ENCODE data around the gene PNLDC1. TPM values are rescaled to one million over a fixed set of nuclear protein-coding genes. Genes with fewer than 3 reads are reported as not detected.
"Not testable (repeated sequence)": the region's sequence is repeated elsewhere in the genome, so short reads cannot be mapped to it uniquely, and the experiment has no call there.

PNLDC1 gene
- polyA plus RNA-seq, 6 donors from 2014 or later = not detected

- Mint-ChIP-seq H3K27me3 (peaks cover 0 to 20% (median 0%) of the 10 kb centered on the region in 3 donors), H3K4me3 (peak overlapping the region in 1 of 8 donors; percentile 3), H3K9me3 (no peaks in the 10 kb centered on the region), H3K4me1 (peaks cover 10 to 20% (median 15%) of the 10 kb centered on the region in 3 donors), H3K36me3 (no peaks in the 10 kb centered on the region), H3K27ac (peak overlapping the region in 1 of 6 donors; percentile 43)
- no peak for ATAC-seq (ENCODE audit: low read depth in 2 of 2)
- DNase-seq = no peak
Measured at GRCh38 chr6:159830501-159831372, 30.7 kb downstream of the PNLDC1 start.

- H3K27me3 Mint-ChIP-seq = peaks cover 0 to 22% (median 2%) of the 10 kb centered on the region in 3 donors
- H3K4me1 Mint-ChIP-seq = peaks cover 10 to 20% (median 15%) of the 10 kb centered on the region in 3 donors
- H3K9me3 Mint-ChIP-seq = no peaks in the 10 kb centered on the region
- ATAC-seq (ENCODE audit: low read depth in 2 of 2) (no peak), DNase-seq (no peak)
- peak overlapping the region in 1 of 8 donors; percentile 53 for H3K4me3 Mint-ChIP-seq
- no peak overlapping the region for H3K27ac Mint-ChIP-seq
- no peaks in the 10 kb centered on the region for H3K36me3 Mint-ChIP-seq
Measured at GRCh38 chr6:159831373-159831679, 31.2 kb downstream of the PNLDC1 start.

- DNase-seq = no peak
- Mint-ChIP-seq H3K36me3 (no peaks in the 10 kb centered on the region), H3K4me3 (no peak overlapping the region), H3K9me3 (no peaks in the 10 kb centered on the region), H3K27me3 (peaks cover 5 to 34% (median 13%) of the 10 kb centered on the region in 3 donors), H3K4me1 (peaks cover 10 to 20% (median 15%) of the 10 kb centered on the region in 3 donors), H3K27ac (no peak overlapping the region)
- no peak for ATAC-seq (ENCODE audit: low read depth in 2 of 2)
Measured at GRCh38 chr6:159832946-159833345, 32.9 kb downstream of the PNLDC1 start.

DNA sequence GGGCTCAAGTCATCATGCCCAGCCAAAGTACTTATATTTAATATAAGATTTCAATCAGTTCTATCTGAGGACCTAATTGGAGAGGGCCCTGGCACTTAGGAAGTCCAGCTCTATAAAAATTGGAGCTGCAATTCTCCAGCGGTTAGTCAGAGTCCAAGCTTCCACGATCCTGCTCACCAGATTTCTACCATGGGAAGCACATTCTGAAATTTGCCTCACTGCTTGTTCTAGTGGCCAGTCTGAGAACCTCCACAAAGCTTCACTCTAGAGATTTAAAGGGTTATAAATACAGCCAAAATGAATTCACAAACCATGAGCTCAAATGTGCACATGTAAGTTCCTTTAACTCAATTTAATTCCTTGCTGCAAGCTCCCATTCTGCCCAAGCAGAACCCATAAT lies 33.5 kb downstream of the PNLDC1 start:
- peaks cover 5 to 38% (median 13%) of the 10 kb centered on the region in 3 donors for H3K27me3 Mint-ChIP-seq
- DNase-seq (no peak), ATAC-seq (ENCODE audit: low read depth in 2 of 2) (no peak)
- peaks cover 10 to 20% (median 15%) of the 10 kb centered on the region in 3 donors for H3K4me1 Mint-ChIP-seq
- H3K9me3 Mint-ChIP-seq = no peaks in the 10 kb centered on the region
- H3K27ac Mint-ChIP-seq = peak overlapping the region in 1 of 6 donors; percentile 13
- no peaks in the 10 kb centered on the region for H3K36me3 Mint-ChIP-seq
- H3K4me3 Mint-ChIP-seq = no peak overlapping the region

GRCh38 chr6:159833997-159834603 lies 34.0 kb downstream of the PNLDC1 start:
- no peak overlapping the region for H3K4me3 Mint-ChIP-seq
- H3K36me3 Mint-ChIP-seq = no peaks in the 10 kb centered on the region
- H3K27ac Mint-ChIP-seq = peak overlapping the region in 1 of 6 donors; percentile 13
- DNase-seq (no peak), ATAC-seq (ENCODE audit: low read depth in 2 of 2) (no peak)
- no peaks in the 10 kb centered on the region for H3K9me3 Mint-ChIP-seq
- peaks cover 5 to 40% (median 13%) of the 10 kb centered on the region in 3 donors for H3K27me3 Mint-ChIP-seq
- H3K4me1 Mint-ChIP-seq = peaks cover 10 to 15% (median 15%) of the 10 kb centered on the region in 3 donors

- DNase-seq (no peak), ATAC-seq (ENCODE audit: low read depth in 2 of 2) (no peak)
- Mint-ChIP-seq H3K36me3 (no peaks in the 10 kb centered on the region), H3K4me1 (no peaks in the 10 kb centered on the region), H3K9me3 (no peaks in the 10 kb centered on the region), H3K4me3 (no peak overlapping the region), H3K27me3 (peaks cover 14 to 34% (median 20%) of the 10 kb centered on the region in 3 donors), H3K27ac (peak overlapping the region in 1 of 6 donors; percentile 68)
Measured at GRCh38 chr6:159836718-159837490, 36.8 kb downstream of the PNLDC1 start.

DNA sequence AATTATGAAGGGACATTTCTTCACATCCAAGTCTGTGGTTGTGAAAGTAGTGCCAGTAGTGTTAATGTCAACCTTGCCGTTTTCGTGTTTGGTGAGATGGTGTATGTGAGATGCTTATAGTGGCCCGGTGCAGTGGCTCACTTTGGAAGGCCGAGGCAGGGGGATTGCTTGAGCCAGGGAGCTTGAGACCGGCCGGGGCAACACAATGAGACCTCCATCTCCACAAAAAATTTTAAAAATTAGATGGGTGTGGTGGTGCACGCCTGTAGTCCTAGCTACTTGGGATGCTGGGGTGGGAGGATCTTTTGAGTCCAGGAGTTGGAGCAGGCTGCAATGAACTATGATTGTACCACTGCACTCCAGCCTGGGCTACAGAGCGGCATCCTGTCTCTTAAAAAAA lies 37.4 kb downstream of the PNLDC1 start:
- Mint-ChIP-seq H3K9me3 (no peaks in the 10 kb centered on the region), H3K27me3 (peaks cover 14 to 34% (median 20%) of the 10 kb centered on the region in 3 donors), H3K4me3 (no peak overlapping the region), H3K4me1 (no peaks in the 10 kb centered on the region), H3K27ac (peak overlapping the region in 1 of 6 donors; percentile 68), H3K36me3 (no peaks in the 10 kb centered on the region)
- no peak for ATAC-seq (ENCODE audit: low read depth in 2 of 2)
- no peak for DNase-seq

DNA sequence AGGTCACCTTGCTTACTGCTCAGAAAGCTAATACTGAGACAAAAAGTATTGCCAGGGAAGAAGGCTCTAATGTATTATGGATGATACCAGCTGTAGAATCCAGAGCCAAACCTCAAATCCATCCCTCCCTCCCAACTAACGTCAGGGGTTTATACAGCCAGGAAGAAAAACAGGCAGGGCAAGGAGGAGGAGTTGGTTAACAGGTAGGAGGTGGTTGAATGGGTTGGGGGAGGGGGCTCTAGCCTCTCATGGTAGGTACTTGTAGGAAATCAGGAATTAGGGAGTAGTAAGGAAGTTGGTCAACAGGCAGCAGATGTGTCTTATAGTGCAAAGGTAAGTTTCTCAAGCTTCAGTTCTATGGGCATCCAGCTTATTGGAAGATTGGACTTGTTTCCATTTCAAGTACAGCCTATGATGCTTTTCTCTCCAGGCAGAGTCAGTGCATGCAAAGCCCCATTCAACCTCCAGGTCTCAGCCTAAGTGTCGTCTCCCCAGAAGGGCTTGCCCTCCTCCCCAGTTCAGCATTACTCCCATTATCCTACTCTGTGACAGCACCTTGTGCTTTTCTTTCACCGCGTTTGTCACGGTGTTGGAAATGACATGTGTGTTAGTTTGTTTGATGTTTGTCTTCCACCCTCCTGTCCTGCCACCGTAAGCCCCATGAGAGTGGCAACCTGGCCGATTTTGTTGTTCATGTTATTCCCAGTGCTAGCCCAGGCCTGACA lies 38.1 kb downstream of the PNLDC1 start:
- no peak overlapping the region for H3K27ac Mint-ChIP-seq
- ATAC-seq (ENCODE audit: low read depth in 2 of 2) = no peak

DNA sequence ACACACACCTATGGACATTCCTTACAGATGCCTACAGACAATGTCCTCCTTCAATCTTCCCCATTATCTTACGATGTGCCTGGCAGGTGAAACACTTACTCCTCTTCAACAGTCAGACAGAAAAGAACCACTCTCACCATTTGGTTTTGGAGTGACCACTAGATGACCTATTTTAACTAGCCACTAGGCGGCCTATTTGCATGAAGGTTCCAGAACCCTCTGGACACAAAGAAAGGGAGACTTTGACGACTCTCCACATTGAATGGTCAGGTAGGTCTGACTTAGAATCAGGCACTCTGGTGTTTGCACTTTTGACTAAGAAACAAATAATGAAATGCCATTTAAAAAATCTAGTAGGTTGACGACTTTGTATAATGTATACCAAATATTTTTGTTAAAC lies 42.0 kb downstream of the PNLDC1 start:
- Mint-ChIP-seq H3K4me3 (no peak overlapping the region), H3K9me3 (peaks cover 0 to 3% (median 0%) of the 10 kb centered on the region in 7 donors), H3K4me1 (no peaks in the 10 kb centered on the region), H3K27me3 (peaks cover 13 to 26% (median 20%) of the 10 kb centered on the region in 3 donors), H3K27ac (no peak overlapping the region), H3K36me3 (no peaks in the 10 kb centered on the region)
- DNase-seq (no peak), ATAC-seq (ENCODE audit: low read depth in 2 of 2) (no peak)

More for the DNA sequence above, 38.1 kb downstream of the PNLDC1 start:
- DNase-seq = no peak
- H3K4me3 Mint-ChIP-seq = no peak overlapping the region
- no peaks in the 10 kb centered on the region for H3K36me3 Mint-ChIP-seq
- H3K27me3 Mint-ChIP-seq = peaks cover 14 to 34% (median 20%) of the 10 kb centered on the region in 3 donors
- no peaks in the 10 kb centered on the region for H3K9me3 Mint-ChIP-seq
- H3K4me1 Mint-ChIP-seq = no peaks in the 10 kb centered on the region

DNA sequence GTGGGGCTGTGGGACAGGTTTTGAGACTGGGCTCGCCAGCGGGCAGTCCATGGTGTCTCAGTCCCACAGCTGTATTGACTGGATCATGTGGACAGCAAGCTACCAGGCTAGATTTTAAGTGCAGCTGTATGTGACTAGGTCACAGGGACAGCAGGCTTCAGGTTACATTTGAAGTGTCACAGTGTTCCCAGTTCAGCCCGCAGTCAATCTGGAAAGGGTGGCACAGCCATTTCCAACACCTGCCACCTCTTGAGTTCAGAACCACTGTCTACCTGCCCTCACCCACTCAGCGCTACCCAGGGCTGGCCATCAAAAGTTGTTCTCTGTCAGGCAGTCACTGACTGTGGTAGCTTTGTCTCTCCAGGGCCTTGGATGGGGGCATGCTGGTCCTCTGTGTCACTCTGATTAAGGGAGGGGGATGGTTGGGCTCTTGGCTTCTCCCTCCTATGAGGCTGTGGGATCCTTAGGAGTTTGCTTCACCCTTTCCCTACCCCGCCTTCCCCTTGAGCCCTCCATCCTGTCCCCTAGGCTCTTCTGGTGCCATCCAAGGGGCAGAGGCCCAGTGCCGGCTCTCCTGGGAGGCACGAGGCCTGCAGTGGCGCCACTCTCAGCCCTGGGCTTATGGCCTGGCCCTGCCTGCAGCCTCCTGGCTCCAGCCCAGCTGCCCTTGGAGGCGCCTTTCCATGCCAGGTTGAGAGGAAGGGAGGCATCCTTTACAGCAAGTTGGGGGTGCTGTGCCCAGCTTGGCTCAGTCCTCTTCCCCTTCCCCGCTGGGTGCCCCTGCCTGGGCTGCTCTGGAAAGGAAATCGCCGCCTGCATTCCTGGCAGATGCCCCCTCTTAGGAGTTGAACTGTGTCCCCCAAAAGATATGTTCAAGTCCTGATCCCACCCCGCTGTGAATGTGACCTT lies 44.9 kb downstream of the PNLDC1 start:
- no peak for ATAC-seq (ENCODE audit: low read depth in 2 of 2)
- Mint-ChIP-seq H3K4me3 (peak overlapping the region in 1 of 8 donors; percentile 63), H3K9me3 (peaks cover 7 to 29% (median 18%) of the 10 kb centered on the region in 7 donors), H3K4me1 (no peaks in the 10 kb centered on the region), H3K27ac (no peak overlapping the region), H3K27me3 (peaks cover 6 to 16% (median 9%) of the 10 kb centered on the region in 3 donors), H3K36me3 (peaks cover 6 to 13% of the 10 kb centered on the region in 2 donors)
- no peak for DNase-seq

DNA sequence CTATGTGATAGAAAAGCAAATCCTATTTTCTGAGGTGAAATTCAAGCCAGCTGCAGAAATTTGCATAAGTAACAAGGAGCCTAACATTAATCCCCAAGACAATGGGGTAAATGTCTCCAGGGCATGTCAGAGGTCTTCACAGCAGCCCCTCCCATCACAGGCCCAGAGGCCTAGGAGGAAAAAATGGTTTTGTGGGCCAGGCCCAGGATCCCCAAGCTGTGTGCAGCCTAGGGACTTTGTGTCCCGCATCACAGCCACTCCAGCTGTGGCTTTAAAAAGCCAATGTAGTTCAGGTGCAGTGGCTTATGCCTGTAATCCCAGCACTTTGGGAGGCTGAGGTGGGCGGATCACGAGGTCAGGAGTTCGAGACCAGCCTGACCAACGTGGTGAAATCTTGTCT lies 48.5 kb downstream of the PNLDC1 start:
- not testable (repeated sequence) for H3K4me3 Mint-ChIP-seq; ATAC-seq (ENCODE audit: low read depth in 2 of 2); H3K4me1 Mint-ChIP-seq; DNase-seq; H3K27me3 Mint-ChIP-seq; H3K27ac Mint-ChIP-seq
- H3K36me3 Mint-ChIP-seq = peaks cover 8 to 17% of the 10 kb centered on the region in 2 donors
- H3K9me3 Mint-ChIP-seq = peaks cover 10 to 33% (median 18%) of the 10 kb centered on the region in 7 donors

GRCh38 chr6:159849851-159850250 lies 49.8 kb downstream of the PNLDC1 start:
- not testable (repeated sequence) for H3K27me3 Mint-ChIP-seq; H3K27ac Mint-ChIP-seq; H3K4me3 Mint-ChIP-seq; H3K4me1 Mint-ChIP-seq; DNase-seq; ATAC-seq (ENCODE audit: low read depth in 2 of 2)
- Mint-ChIP-seq H3K36me3 (peaks cover 8 to 17% of the 10 kb centered on the region in 2 donors), H3K9me3 (peaks cover 10 to 33% (median 17%) of the 10 kb centered on the region in 7 donors)

Measured in naive B cell (primary cell).